HG03060 (cell line): ENCODE data around the gene ZNF710.

Source experiments
- ATAC-seq: cut with Tn5 transposase; IDR thresholded peaks from one replicate; pipeline ENCODE4 v1.9.1; 2021; ENCODE audit warnings: low read depth, moderate number of reproducible peaks; ENCODE audit not compliant: unreplicated experiment

The ZNF710 gene

GRCh38 chr15:90075420-90076289 lies 74.5 kb downstream of the ZNF710 start:
- ATAC-seq, result no peak

- ATAC-seq, result no peak
These were observed 75.6 kb downstream of the ZNF710 start for GRCh38 chr15:90076716-90077115.

GRCh38 chr15:90078965-90079364 lies 77.8 kb downstream of the ZNF710 start:
- no peak for ATAC-seq

GRCh38 chr15:90079619-90080457 lies 78.7 kb downstream of the ZNF710 start:
- ATAC-seq, result no peak

- ATAC-seq, result no peak
These were observed 79.3 kb downstream of the ZNF710 start for GRCh38 chr15:90080458-90080755.

GRCh38 chr15:90080818-90081393 lies 79.8 kb downstream of the ZNF710 start:
- no peak for ATAC-seq

- no peak for ATAC-seq
These were observed 81.1 kb downstream of the ZNF710 start for GRCh38 chr15:90082140-90082715.

GRCh38 chr15:90083419-90083818 lies 82.3 kb downstream of the ZNF710 start:
- ATAC-seq, result no peak

GRCh38 chr15:90083954-90084607 lies 83.0 kb downstream of the ZNF710 start:
- no peak for ATAC-seq

- ATAC-seq, result no peak
These were observed 83.8 kb downstream of the ZNF710 start for GRCh38 chr15:90084876-90085423.

- ATAC-seq, result no peak
These were observed 84.4 kb downstream of the ZNF710 start for GRCh38 chr15:90085565-90085964.

GRCh38 chr15:90086868-90087268 lies 85.7 kb downstream of the ZNF710 start:
- no peak for ATAC-seq

- ATAC-seq, result no peak
These were observed 86.5 kb downstream of the ZNF710 start for GRCh38 chr15:90087454-90088154.

GRCh38 chr15:90090226-90090848 lies 89.2 kb downstream of the ZNF710 start:
- ATAC-seq, result no peak

GRCh38 chr15:90091156-90091931 lies 90.2 kb downstream of the ZNF710 start:
- no peak for ATAC-seq

- no peak for ATAC-seq
These were observed 94.4 kb downstream of the ZNF710 start for GRCh38 chr15:90095521-90095959.

- ATAC-seq, result peak; percentile 50
These were observed 96.4 kb downstream of the ZNF710 start for GRCh38 chr15:90097475-90097874.
